ENCODE results near the gene PNPLA7.

GRCh38 chr9:137445930-137446431 is 104.2 kb downstream of the PNPLA7 start:
- no peak for TF ChIP-seq CTCF (IDR thresholded peaks at IDR 0.05)
- TF ChIP-seq POLR2A (IDR thresholded peaks at IDR 0.05): no peak
- no peak for TF ChIP-seq EP300 (IDR thresholded peaks at IDR 0.05)

Data from stomach (tissue), 4 donors.